ENCODE results near the gene JADE3.
A peak's percentile ranks its signal among the peaks of the same experiment; 100 is the strongest.

The JADE3 gene

GRCh38 chrX:46913667-46914066, 1.4 kb downstream of the JADE3 start:
- no peak for TF ChIP-seq YY1 (IDR thresholded peaks at IDR 0.05; ENCODE audit: insufficient read depth, insufficient read length)
- no peak for TF ChIP-seq SUZ12 (IDR thresholded peaks at IDR 0.05; ENCODE audit: extremely low read depth, insufficient read depth, insufficient read length)
- no peak for TF ChIP-seq ZNF274 (IDR thresholded peaks at IDR 0.05; ENCODE audit: low read depth, low read length)
- H3K4me3 ChIP-seq (ENCODE audit: insufficient read length, low read depth) = peak overlapping the region; percentile 83
- H3K9me3 ChIP-seq (ENCODE audit: insufficient read depth, low read length) = no peaks in the 10 kb centered on the region
- H3K27me3 ChIP-seq (ENCODE audit: insufficient read depth, insufficient read length) = peaks cover 11% of the 10 kb centered on the region
- DNase-seq (ENCODE audit: low read depth, low spot score) = no peak
- peak overlapping the region; percentile 86 for H3K9ac ChIP-seq (ENCODE audit: insufficient read length, low read depth)
- H3K36me3 ChIP-seq (ENCODE audit: insufficient read depth, insufficient read length, low read length) = no peaks in the 10 kb centered on the region
- no peaks in the 10 kb centered on the region for H3K4me1 ChIP-seq (ENCODE audit: insufficient read depth, insufficient read length)

GRCh38 chrX:46916273-46916672, 4.1 kb downstream of the JADE3 start:
- Histone ChIP-seq H3K27me3 (ENCODE audit: insufficient read depth, insufficient read length) (peaks cover 11% of the 10 kb centered on the region), H3K9me3 (ENCODE audit: insufficient read depth, low read length) (peaks cover 17% of the 10 kb centered on the region), H3K4me3 (ENCODE audit: insufficient read length, low read depth) (no peak overlapping the region), H3K4me1 (ENCODE audit: insufficient read depth, insufficient read length) (no peaks in the 10 kb centered on the region), H3K9ac (ENCODE audit: insufficient read length, low read depth) (no peak overlapping the region), H3K36me3 (ENCODE audit: insufficient read depth, insufficient read length, low read length) (no peaks in the 10 kb centered on the region)
- TF ChIP-seq SUZ12 (IDR thresholded peaks at IDR 0.05; ENCODE audit: extremely low read depth, insufficient read depth, insufficient read length) (no peak), YY1 (IDR thresholded peaks at IDR 0.05; ENCODE audit: insufficient read depth, insufficient read length) (no peak), ZNF274 (IDR thresholded peaks at IDR 0.05; ENCODE audit: low read depth, low read length) (no peak)
- DNase-seq (ENCODE audit: low read depth, low spot score) = no peak

DNA sequence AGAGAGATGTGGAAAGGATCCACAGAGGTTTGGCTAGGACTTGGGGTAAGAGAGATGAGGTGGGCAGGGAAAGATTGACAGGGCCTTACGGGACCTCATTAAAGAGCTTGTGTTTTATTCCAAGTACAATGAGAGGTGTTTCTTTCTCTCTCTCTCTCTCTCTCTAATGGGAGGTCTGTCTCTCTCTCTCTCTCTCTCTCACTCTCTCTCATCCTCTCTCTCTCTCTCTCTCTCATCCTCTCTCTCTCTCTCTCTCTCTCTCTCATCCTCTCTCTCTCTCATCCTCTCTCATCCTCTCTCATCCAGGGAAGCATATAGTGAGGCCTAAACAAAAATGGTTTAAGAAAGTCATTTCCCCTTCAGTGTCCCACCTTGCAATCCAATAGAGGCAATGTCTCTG, 5.4 kb downstream of the JADE3 start:
- peaks cover 11% of the 10 kb centered on the region for H3K27me3 ChIP-seq (ENCODE audit: insufficient read depth, insufficient read length)
- H3K4me3 ChIP-seq (ENCODE audit: insufficient read length, low read depth) = no peak overlapping the region
- DNase-seq (ENCODE audit: low read depth, low spot score) = no peak
- TF ChIP-seq SUZ12 (IDR thresholded peaks at IDR 0.05; ENCODE audit: extremely low read depth, insufficient read depth, insufficient read length) (no peak), YY1 (IDR thresholded peaks at IDR 0.05; ENCODE audit: insufficient read depth, insufficient read length) (no peak), ZNF274 (IDR thresholded peaks at IDR 0.05; ENCODE audit: low read depth, low read length) (no peak)
- H3K4me1 ChIP-seq (ENCODE audit: insufficient read depth, insufficient read length) = no peaks in the 10 kb centered on the region
- no peaks in the 10 kb centered on the region for H3K36me3 ChIP-seq (ENCODE audit: insufficient read depth, insufficient read length, low read length)
- peaks cover 17% of the 10 kb centered on the region for H3K9me3 ChIP-seq (ENCODE audit: insufficient read depth, low read length)
- H3K9ac ChIP-seq (ENCODE audit: insufficient read length, low read depth) = no peak overlapping the region

DNA sequence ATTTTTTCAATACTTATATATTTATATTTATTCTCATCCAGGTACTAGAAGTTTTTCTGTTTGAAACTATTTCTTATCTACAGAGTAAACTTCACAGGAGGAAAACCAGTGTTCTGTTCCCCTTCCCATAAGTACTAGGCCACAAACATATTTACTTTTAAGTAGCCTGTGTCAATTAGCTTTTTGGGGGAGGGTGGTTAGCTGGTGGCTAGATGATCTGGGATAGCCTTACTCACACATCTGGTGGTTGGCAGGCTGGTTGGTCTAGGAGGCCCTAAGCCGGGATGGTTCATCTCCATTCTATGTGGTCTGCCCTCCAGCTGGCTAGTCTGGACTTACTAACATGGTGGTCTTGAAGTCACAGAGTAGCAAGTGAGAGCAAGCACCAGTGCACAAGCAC, 6.2 kb downstream of the JADE3 start:
- no peaks in the 10 kb centered on the region for H3K4me1 ChIP-seq (ENCODE audit: insufficient read depth, insufficient read length)
- peaks cover 17% of the 10 kb centered on the region for H3K9me3 ChIP-seq (ENCODE audit: insufficient read depth, low read length)
- DNase-seq (ENCODE audit: low read depth, low spot score) = no peak
- no peak overlapping the region for H3K9ac ChIP-seq (ENCODE audit: insufficient read length, low read depth)
- H3K4me3 ChIP-seq (ENCODE audit: insufficient read length, low read depth) = no peak overlapping the region
- TF ChIP-seq ZNF274 (IDR thresholded peaks at IDR 0.05; ENCODE audit: low read depth, low read length) (no peak), YY1 (IDR thresholded peaks at IDR 0.05; ENCODE audit: insufficient read depth, insufficient read length) (no peak)
- H3K36me3 ChIP-seq (ENCODE audit: insufficient read depth, insufficient read length, low read length) = no peaks in the 10 kb centered on the region
- H3K27me3 ChIP-seq (ENCODE audit: insufficient read depth, insufficient read length) = peaks cover 11% of the 10 kb centered on the region

DNA sequence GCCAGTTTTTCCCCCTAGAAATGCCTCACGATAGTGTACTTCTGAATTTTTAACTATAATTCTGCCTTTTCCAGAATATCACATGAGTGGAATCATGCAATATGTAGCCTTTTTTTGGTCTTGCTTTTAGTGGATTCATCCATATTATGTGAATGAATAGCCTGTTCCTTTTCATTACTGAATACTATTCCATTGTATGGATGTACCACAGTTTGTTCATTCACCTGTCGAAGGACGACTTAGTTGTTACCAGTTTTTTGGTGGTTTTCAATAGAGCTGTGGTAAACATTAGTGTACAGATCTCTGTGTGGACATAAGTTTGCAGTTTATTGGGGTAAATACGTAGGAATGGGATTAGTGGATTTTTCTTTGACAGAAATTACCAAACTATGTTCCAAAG, 8.0 kb downstream of the JADE3 start:
- no peak for DNase-seq (ENCODE audit: low read depth, low spot score)
- no peak for TF ChIP-seq YY1 (IDR thresholded peaks at IDR 0.05; ENCODE audit: insufficient read depth, insufficient read length)
- TF ChIP-seq ZNF274 (IDR thresholded peaks at IDR 0.05; ENCODE audit: low read depth, low read length) = no peak
- TF ChIP-seq SUZ12 (IDR thresholded peaks at IDR 0.05; ENCODE audit: extremely low read depth, insufficient read depth, insufficient read length) = no peak
- no peaks in the 10 kb centered on the region for H3K36me3 ChIP-seq (ENCODE audit: insufficient read depth, insufficient read length, low read length)
- peaks cover 17% of the 10 kb centered on the region for H3K9me3 ChIP-seq (ENCODE audit: insufficient read depth, low read length)
- H3K9ac ChIP-seq (ENCODE audit: insufficient read length, low read depth) = no peak overlapping the region
- H3K27me3 ChIP-seq (ENCODE audit: insufficient read depth, insufficient read length) = no peaks in the 10 kb centered on the region
- no peaks in the 10 kb centered on the region for H3K4me1 ChIP-seq (ENCODE audit: insufficient read depth, insufficient read length)
- H3K4me3 ChIP-seq (ENCODE audit: insufficient read length, low read depth) = no peak overlapping the region

- TF ChIP-seq ZNF274 (IDR thresholded peaks at IDR 0.05; ENCODE audit: low read depth, low read length) = no peak
- TF ChIP-seq YY1 (IDR thresholded peaks at IDR 0.05; ENCODE audit: insufficient read depth, insufficient read length) = no peak
- no peak for TF ChIP-seq SUZ12 (IDR thresholded peaks at IDR 0.05; ENCODE audit: extremely low read depth, insufficient read depth, insufficient read length)
- no peaks in the 10 kb centered on the region for H3K36me3 ChIP-seq (ENCODE audit: insufficient read depth, insufficient read length, low read length)
- no peak for DNase-seq (ENCODE audit: low read depth, low spot score)
- H3K27me3 ChIP-seq (ENCODE audit: insufficient read depth, insufficient read length) = no peaks in the 10 kb centered on the region
- H3K4me1 ChIP-seq (ENCODE audit: insufficient read depth, insufficient read length) = no peaks in the 10 kb centered on the region
- H3K4me3 ChIP-seq (ENCODE audit: insufficient read length, low read depth) = no peak overlapping the region
- H3K9me3 ChIP-seq (ENCODE audit: insufficient read depth, low read length) = peaks cover 17% of the 10 kb centered on the region
- H3K9ac ChIP-seq (ENCODE audit: insufficient read length, low read depth) = no peak overlapping the region
Measured at GRCh38 chrX:46922611-46923010, 10.4 kb downstream of the JADE3 start.

DNA sequence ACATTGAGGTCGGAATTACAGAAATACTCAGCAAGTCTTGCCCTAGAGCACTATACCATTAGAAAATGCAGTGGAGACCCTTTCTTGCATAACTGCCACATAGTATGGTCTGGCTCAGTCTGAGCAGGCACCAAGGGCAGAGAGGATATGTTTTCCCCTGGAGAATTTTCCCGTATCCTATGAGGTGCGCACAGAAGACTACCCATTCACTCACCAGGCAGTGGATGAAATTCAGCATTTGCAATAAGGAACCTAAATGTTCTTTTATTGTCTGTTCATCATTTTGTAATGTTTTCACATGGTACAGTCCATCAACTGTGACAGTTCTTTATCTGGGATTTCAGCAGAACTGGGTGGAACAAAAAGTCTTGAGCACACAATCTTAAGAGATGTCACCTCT, 15.5 kb downstream of the JADE3 start:
- no peak for DNase-seq (ENCODE audit: low read depth, low spot score)
- no peak for TF ChIP-seq ZNF274 (IDR thresholded peaks at IDR 0.05; ENCODE audit: low read depth, low read length)
- TF ChIP-seq YY1 (IDR thresholded peaks at IDR 0.05; ENCODE audit: insufficient read depth, insufficient read length) = no peak
- no peaks in the 10 kb centered on the region for H3K27me3 ChIP-seq (ENCODE audit: insufficient read depth, insufficient read length)
- H3K4me3 ChIP-seq (ENCODE audit: insufficient read length, low read depth) = no peak overlapping the region
- no peaks in the 10 kb centered on the region for H3K9me3 ChIP-seq (ENCODE audit: insufficient read depth, low read length)
- H3K36me3 ChIP-seq (ENCODE audit: insufficient read depth, insufficient read length, low read length) = no peaks in the 10 kb centered on the region
- H3K4me1 ChIP-seq (ENCODE audit: insufficient read depth, insufficient read length) = no peaks in the 10 kb centered on the region
- no peak overlapping the region for H3K9ac ChIP-seq (ENCODE audit: insufficient read length, low read depth)
